ENCODE data around the gene TMC8.

Gene TMC8

DNA sequence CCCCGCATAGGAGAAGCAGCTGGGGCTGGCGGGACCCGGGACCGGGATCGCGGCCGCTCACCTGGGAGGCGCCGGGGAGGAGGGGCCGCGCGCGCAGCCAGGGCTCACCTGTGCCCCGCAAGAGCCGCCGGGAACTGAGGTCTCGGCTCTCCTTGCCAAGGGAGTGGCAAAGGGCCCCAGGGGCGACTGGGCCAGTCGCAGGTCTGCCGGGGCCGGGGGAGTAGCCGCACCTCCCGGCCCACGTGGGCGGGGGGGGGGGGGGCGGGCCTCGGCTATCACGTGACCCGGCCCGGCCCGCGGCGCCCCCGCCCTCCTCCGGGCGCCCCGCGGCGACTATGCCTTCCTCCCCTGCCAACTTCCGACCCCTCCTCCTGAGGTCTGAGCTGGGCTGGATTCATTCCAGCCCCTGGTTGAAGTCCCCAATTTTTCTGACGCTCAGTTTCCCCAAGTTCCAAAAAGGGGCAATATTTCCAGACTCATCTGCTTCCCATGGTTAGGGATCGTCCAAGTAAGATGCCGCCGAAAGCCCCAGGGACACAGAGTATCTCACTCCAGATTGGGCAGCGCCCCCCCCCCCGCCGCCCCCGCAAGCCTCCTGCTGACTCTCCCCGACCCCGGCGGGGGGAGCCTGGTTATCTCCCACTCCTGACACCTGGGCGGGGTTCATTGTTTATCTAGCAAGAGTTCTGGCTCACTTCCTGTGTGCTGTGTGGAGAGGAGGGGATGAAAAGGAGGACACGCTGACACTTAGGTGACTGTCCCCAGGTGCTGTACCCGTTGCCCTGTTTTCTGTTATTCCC lies 1.8 kb upstream of the TMC8 start, which contains the start of gene TMC6:
TSS of gene TMC6 (minus strand) at position 205 of the 800 bp plus-strand sequence. CDS start 1,923 bp downstream, outside the sequence.
- TF ChIP-seq, protein P1, sequence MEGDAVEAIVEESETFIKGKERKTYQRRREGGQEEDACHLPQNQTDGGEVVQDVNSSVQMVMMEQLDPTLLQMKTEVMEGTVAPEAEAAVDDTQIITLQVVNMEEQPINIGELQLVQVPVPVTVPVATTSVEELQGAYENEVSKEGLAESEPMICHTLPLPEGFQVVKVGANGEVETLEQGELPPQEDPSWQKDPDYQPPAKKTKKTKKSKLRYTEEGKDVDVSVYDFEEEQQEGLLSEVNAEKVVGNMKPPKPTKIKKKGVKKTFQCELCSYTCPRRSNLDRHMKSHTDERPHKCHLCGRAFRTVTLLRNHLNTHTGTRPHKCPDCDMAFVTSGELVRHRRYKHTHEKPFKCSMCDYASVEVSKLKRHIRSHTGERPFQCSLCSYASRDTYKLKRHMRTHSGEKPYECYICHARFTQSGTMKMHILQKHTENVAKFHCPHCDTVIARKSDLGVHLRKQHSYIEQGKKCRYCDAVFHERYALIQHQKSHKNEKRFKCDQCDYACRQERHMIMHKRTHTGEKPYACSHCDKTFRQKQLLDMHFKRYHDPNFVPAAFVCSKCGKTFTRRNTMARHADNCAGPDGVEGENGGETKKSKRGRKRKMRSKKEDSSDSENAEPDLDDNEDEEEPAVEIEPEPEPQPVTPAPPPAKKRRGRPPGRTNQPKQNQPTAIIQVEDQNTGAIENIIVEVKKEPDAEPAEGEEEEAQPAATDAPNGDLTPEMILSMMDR (IDR thresholded peaks at IDR 0.05; ENCODE audit: low read depth, low read length) = no peak
- DNase-seq (ENCODE audit: extremely low read depth, low read depth) = no peak

DNA sequence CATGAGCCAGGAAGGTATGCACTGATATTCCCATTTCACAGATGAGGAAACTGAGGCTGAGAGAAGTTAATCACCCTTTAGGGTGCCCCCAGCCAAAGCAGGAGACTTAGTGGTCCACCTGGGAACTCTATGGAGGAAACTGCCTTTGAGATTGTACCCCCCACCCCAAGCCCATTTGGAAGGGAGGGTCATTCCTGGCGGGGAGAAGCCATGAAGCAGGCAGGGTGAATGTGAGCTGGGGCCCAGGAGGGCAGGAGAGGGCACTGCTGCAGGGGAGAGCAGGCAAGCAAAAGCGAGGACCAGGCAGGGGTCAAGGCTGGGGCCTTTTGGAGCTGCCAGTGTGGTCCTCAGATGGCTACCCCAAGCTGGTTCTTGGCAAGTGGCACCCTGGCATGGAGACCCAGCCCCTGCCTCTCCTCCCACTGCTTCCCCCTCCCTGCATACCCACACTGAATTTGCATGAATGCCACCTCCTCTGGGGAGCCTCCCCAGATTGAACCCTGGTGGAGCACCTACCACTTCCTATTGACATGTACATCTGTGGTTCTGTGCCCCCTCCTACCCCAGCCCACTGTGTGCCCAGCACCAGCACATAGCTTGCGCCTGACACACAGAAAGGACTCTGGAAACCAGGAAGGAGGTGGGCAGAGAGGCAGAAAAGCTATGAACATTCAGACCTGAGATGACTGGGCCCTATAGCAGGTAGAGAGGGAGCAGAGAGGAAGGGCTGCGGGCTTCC lies 1.1 kb upstream of the TMC8 start:
- DNase-seq (ENCODE audit: extremely low read depth, low read depth) = no peak
- TF ChIP-seq, protein P1 (IDR thresholded peaks at IDR 0.05; ENCODE audit: low read depth, low read length) = no peak

DNA sequence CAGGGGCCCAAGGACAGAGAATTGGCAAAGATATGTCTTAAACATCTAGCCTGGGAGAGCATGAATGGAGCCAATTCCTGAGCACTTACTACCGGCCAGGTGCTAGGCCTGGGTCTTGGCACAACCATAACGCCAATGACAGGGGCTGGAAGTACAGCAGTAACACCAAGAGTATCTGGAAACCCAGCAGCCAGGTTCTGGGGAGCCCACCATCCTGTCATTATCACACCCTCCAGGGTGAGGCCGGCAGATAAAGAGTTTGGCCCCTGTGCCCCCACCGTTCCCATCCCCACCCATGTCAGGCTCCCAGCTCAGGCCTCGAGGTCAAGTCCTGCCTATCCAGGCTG lies 508 bp upstream of the TMC8 start:
- TF ChIP-seq, protein P1 (IDR thresholded peaks at IDR 0.05; ENCODE audit: low read depth, low read length) = no peak
- DNase-seq (ENCODE audit: extremely low read depth, low read depth) = no peak

DNA sequence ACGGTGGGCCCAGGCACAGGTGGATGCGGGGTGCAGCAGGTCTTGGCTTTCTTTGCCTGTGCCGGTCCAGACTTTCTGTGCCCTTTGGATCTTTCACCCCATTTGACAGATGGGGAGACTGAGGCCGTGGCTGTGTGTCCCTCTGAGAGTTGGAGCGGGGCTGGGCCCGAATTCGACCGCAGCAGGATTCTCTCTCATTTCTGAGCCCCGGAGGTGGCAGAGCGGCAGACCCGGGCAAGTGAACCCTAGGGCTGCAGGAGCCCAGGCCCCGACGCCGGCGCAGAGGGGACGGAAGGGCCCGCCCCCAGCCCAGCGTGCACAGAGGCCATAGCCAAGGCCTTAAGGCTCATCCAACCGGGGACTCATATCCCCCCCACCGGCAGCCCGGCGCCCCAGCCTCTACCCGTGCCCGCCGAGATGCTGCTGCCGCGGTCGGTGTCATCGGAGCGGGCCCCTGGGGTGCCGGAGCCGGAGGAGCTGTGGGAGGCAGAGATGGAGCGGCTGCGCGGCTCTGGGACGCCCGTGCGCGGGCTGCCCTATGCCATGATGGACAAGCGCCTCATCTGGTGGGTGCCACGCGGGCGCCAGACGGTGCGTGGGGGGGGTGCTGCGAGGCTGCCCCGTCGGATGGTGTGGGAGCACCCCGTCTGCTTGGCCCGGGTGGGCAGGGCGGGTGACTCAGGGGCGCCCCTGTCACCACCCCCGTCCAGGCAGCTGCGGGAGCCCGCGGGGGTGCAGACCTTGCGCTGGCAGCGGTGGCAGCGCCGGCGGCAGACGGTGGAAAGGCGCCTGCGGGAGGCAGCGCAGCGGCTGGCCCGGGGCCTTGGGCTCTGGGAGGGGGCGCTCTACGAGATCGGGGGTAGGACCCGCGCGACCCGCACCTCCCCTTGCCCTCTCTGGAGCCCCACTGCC lies 857 bp downstream of the TMC8 start:
- TF ChIP-seq, protein P1 (IDR thresholded peaks at IDR 0.05; ENCODE audit: low read depth, low read length) = no peak
- DNase-seq (ENCODE audit: extremely low read depth, low read depth) = no peak

DNA sequence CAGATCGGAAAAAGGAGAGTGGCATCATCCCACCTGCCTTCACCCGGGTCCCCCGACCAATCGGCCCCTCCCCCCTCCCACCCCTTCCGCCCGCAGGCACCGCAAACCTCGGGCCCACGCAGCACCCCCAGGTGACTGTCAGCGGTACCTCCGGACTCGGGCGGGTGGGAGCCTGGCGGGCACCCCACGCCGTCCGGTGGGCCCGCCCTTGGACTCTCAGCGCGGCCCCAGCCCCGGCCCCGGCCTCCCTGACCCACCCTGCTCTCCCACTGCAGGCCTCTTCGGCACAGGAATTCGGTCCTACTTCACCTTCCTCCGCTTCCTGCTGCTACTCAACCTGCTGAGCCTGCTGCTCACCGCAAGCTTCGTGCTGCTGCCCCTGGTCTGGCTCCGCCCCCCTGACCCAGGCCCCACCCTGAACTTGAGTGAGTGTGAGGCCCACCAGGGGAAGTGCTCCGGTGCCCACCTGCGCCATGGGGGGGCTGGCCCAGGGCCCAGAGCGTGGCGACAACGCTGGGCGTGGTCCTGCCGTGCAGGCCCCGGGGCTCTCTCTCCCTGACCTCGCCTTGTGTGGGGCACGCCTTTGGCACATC lies 1.6 kb downstream of the TMC8 start:
- no peak for DNase-seq (ENCODE audit: extremely low read depth, low read depth)
- TF ChIP-seq, protein P1 (IDR thresholded peaks at IDR 0.05; ENCODE audit: low read depth, low read length) = no peak

DNA sequence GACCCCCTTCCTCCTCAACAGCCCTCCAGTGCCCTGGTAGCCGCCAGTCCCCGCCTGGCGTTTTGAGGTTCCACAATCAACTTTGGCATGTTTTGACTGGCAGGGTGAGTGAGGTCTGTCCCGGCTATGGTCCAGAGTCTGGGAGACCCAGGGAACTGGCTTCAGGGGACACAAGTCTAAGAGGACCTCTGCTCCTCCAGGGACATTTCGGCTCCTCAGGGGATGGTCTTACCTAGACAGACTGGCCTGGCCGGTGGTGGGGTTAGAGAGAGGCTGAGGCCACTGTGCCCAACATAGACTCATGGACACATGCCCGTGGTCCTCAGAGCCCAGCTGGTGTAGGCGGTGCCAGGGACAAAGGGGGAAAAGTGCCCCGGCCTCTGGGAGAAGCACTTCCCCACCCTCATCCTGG lies 2.2 kb downstream of the TMC8 start:
- TF ChIP-seq, protein P1 (IDR thresholded peaks at IDR 0.05; ENCODE audit: low read depth, low read length) = no peak
- no peak for DNase-seq (ENCODE audit: extremely low read depth, low read depth)

Measured in AG09319 (cell line).